GM12865 (cell line): ENCODE data around the gene TNFAIP6.
"Not testable (repeated sequence)": the region's sequence is repeated elsewhere in the genome, so short reads cannot be mapped to it uniquely, and the experiment has no call there.

ENCODE experiments used
- DNase-seq: peaks from one replicate; pipeline ENCODE4 v3.0.0; 2010; ENCODE audit warnings: low read depth
- H3K4me3 ChIP-seq: 2 replicates; pipeline ENCODE4 v1.5.1; 2011; ENCODE audit warnings: mild to moderate bottlenecking, low read depth, low read length, control low read depth
- CTCF ChIP-seq: IDR thresholded peaks from 2 replicates; pipeline ENCODE4 v1.5.1; 2011; ENCODE audit warnings: low read length, control low read depth, low read depth, inconsistent platforms; ENCODE audit not compliant: insufficient read depth; ENCODE audit errors: missing control alignments

Gene TNFAIP6

GRCh38 chr2:151357359-151357758 lies at the start of gene TNFAIP6:
Gene TNFAIP6, plus strand, starts transcription at chr2:151357592. Its CDS starts 75 bp downstream, at chr2:151357667.
- DNase-seq = no peak
- H3K4me3 ChIP-seq = no peak within 1 kb of the TSS
- no peak for TF ChIP-seq CTCF

GRCh38 chr2:151310313-151310712 lies 47.1 kb upstream of the TNFAIP6 start:
- not testable (repeated sequence) for H3K4me3 ChIP-seq, DNase-seq

- not testable (repeated sequence) for H3K4me3 ChIP-seq, DNase-seq
Measured at GRCh38 chr2:151312440-151312839, 45.0 kb upstream of the TNFAIP6 start.

- TF ChIP-seq CTCF = no peak
- H3K4me3 ChIP-seq = no peak overlapping the region
- no peak for DNase-seq
Measured at GRCh38 chr2:151315381-151315903, 42.0 kb upstream of the TNFAIP6 start.

GRCh38 chr2:151325581-151326095 lies 31.8 kb upstream of the TNFAIP6 start:
- no peak for TF ChIP-seq CTCF
- no peak overlapping the region for H3K4me3 ChIP-seq
- no peak for DNase-seq

- no peak for DNase-seq
- no peak for TF ChIP-seq CTCF
- H3K4me3 ChIP-seq = no peak overlapping the region
Measured at GRCh38 chr2:151326554-151326953, 30.8 kb upstream of the TNFAIP6 start.

GRCh38 chr2:151329998-151330397 lies 27.4 kb upstream of the TNFAIP6 start:
- TF ChIP-seq CTCF = no peak
- DNase-seq = no peak
- no peak overlapping the region for H3K4me3 ChIP-seq

- DNase-seq = no peak
- no peak for TF ChIP-seq CTCF
- H3K4me3 ChIP-seq = no peak overlapping the region
Measured at GRCh38 chr2:151333083-151333482, 24.3 kb upstream of the TNFAIP6 start.
